Activated T-cell treated with anti-CD3 and anti-CD28 coated beads for 1 hour (primary cell): ENCODE data around the gene RPS28.
"Not testable (repeated sequence)": the region's sequence is repeated elsewhere in the genome, so short reads cannot be mapped to it uniquely, and the experiment has no call there.

Source experiments
- DNase-seq: peaks from one replicate; pipeline ENCODE4 v3.0.0-alpha.2; 2020; ENCODE audit warnings: low read depth

The RPS28 gene

GRCh38 chr19:8342684-8343482, 21.6 kb downstream of the RPS28 start, which contains the start of gene KANK3:
TSS of gene KANK3 (minus strand) at chr19:8343262. CDS start at chr19:8337828, 5,434 bp downstream.
- peak; percentile 88 for DNase-seq

- no peak for DNase-seq
Observed at GRCh38 chr19:8343483-8343844, 22.2 kb downstream of the RPS28 start.

- not testable (repeated sequence) for DNase-seq
Observed at GRCh38 chr19:8349629-8350372, 28.5 kb downstream of the RPS28 start.

GRCh38 chr19:8352134-8352827, 31.0 kb downstream of the RPS28 start:
- DNase-seq, result no peak

GRCh38 chr19:8352845-8353244, 31.5 kb downstream of the RPS28 start:
- DNase-seq, result not testable (repeated sequence)

- no peak for DNase-seq
Observed at GRCh38 chr19:8355631-8356402, 34.5 kb downstream of the RPS28 start.

- no peak for DNase-seq
Observed at GRCh38 chr19:8357007-8357521, 35.8 kb downstream of the RPS28 start.

GRCh38 chr19:8358948-8359347, 37.7 kb downstream of the RPS28 start:
- DNase-seq, result no peak

- DNase-seq, result no peak
Observed at GRCh38 chr19:8360196-8360595, 38.9 kb downstream of the RPS28 start.

GRCh38 chr19:8361921-8362793, 40.9 kb downstream of the RPS28 start:
- DNase-seq, result no peak

GRCh38 chr19:8363803-8364771, 42.8 kb downstream of the RPS28 start, which contains the start of gene ANGPTL4:
TSS of gene ANGPTL4 (plus strand) at chr19:8364155. CDS start at chr19:8364322, 167 bp downstream.
- DNase-seq, result peak; percentile 24

GRCh38 chr19:8366121-8366581, 44.9 kb downstream of the RPS28 start:
- DNase-seq, result no peak

- no peak for DNase-seq
Observed at GRCh38 chr19:8366961-8367326, 45.6 kb downstream of the RPS28 start.

GRCh38 chr19:8367327-8368001, 46.2 kb downstream of the RPS28 start:
- DNase-seq, result no peak

GRCh38 chr19:8370176-8371010, 49.1 kb downstream of the RPS28 start:
- no peak for DNase-seq

GRCh38 chr19:8371011-8371804, 49.9 kb downstream of the RPS28 start:
- no peak for DNase-seq
